WTC11 (cell line): ENCODE results near the gene GATAD2A. TPM values are rescaled to one million over a fixed set of nuclear protein-coding genes. Genes with fewer than 3 reads are reported as not detected.

ENCODE experiments used
- ATAC-seq: fragments of 200-7000 bp; cut with Tn5 transposase; 2 replicates; pipeline ENCODE4 v1.10.0; 2021; ENCODE audit warnings: mild to moderate bottlenecking, moderate library complexity
- CTCF ChIA-PET: fragments of 300-600 bp; sonication (Branson Sonifier 250); formaldehyde crosslinking; loops from one replicate; lab custom pipeline; 2021; ENCODE audit warnings: antibody characterized with exemption; lab: Charles Lee
- POLR2A ChIA-PET: fragments of 350-600 bp; sonication (Branson Sonifier 250); formaldehyde crosslinking; loops from one replicate; lab custom pipeline; 2021; ENCODE audit warnings: antibody characterized with exemption; lab: Charles Lee
- DNase-seq: peaks from one replicate; pipeline ENCODE4 v3.0.0; 2021; ENCODE audit warnings: low spot score
- H3K27ac Mint-ChIP-seq: 2 replicates; pipeline ENCODE4 v1.8.0; 2021; ENCODE audit warnings: mixed read lengths
- H3K27me3 Mint-ChIP-seq: 2 replicates; pipeline ENCODE4 v1.8.0; 2021; ENCODE audit warnings: low read depth, mild to moderate bottlenecking, moderate library complexity, mixed read lengths
- H3K36me3 Mint-ChIP-seq: 2 replicates; pipeline ENCODE4 v1.8.0; 2021; ENCODE audit warnings: mixed read lengths
- H3K4me1 Mint-ChIP-seq: 2 replicates; pipeline ENCODE4 v1.8.0; 2022; ENCODE audit warnings: mixed read lengths
- H3K4me3 Mint-ChIP-seq: 2 replicates; pipeline ENCODE4 v1.8.0; 2021; ENCODE audit warnings: mild to moderate bottlenecking, moderate library complexity, mixed read lengths
- H3K9me3 Mint-ChIP-seq: 2 replicates; pipeline ENCODE4 v1.8.0; 2021; ENCODE audit warnings: mixed read lengths
- CBFB ChIP-seq: sonication (generic); formaldehyde crosslinking; IDR thresholded peaks from 2 replicates; pipeline ENCODE4 v1.8.1; 2022; ENCODE audit warnings: mild to moderate bottlenecking, low read depth, missing genetic modification reagents
- CREB1 ChIP-seq: sonication (generic); formaldehyde crosslinking; IDR thresholded peaks from 2 replicates; pipeline ENCODE4 v1.8.0; 2023; ENCODE audit warnings: mild to moderate bottlenecking, missing genetic modification reagents
- CREM ChIP-seq: sonication (generic); formaldehyde crosslinking; IDR thresholded peaks from 2 replicates; pipeline ENCODE4 v1.8.1; 2022; ENCODE audit warnings: mild to moderate bottlenecking, missing genetic modification reagents, moderate library complexity
- ERG ChIP-seq: fragments of 250-450 bp; sonication (Bioruptor Pico); IDR thresholded peaks from 2 replicates; pipeline ENCODE4 v1.8.0; 2021; ENCODE audit warnings: mild to moderate bottlenecking
- ESRRA ChIP-seq: sonication (generic); formaldehyde crosslinking; IDR thresholded peaks from 2 replicates; pipeline ENCODE4 v1.8.1; 2022; ENCODE audit warnings: mild to moderate bottlenecking, missing genetic modification reagents, borderline replicate concordance
- GRHL2 ChIP-seq: fragments of 250-450 bp; sonication (Bioruptor Pico); IDR thresholded peaks from 2 replicates; pipeline ENCODE4 v1.8.0; 2022; ENCODE audit warnings: mild to moderate bottlenecking, moderate library complexity; ENCODE audit not compliant: insufficient replicate concordance, severe bottlenecking
- HMGXB4 ChIP-seq: sonication (generic); formaldehyde crosslinking; IDR thresholded peaks from 2 replicates; pipeline ENCODE4 v1.8.1; 2023; ENCODE audit warnings: mild to moderate bottlenecking, moderate library complexity, missing genetic modification reagents
- MYBL2 ChIP-seq: sonication (generic); formaldehyde crosslinking; IDR thresholded peaks from 2 replicates; pipeline ENCODE4 v1.8.1; 2023; ENCODE audit warnings: mild to moderate bottlenecking, moderate library complexity, missing genetic modification reagents
- STAT6 ChIP-seq: sonication (generic); formaldehyde crosslinking; conservative IDR thresholded peaks from 2 replicates; pipeline ENCODE4 v1.8.1; 2023; ENCODE audit warnings: mild to moderate bottlenecking, low read depth, missing genetic modification reagents, moderate library complexity
- USF1 ChIP-seq: sonication (generic); formaldehyde crosslinking; IDR thresholded peaks from 2 replicates; pipeline ENCODE4 v1.8.0; 2022; ENCODE audit warnings: mild to moderate bottlenecking, missing genetic modification reagents
- ZNF219 ChIP-seq: sonication (generic); formaldehyde crosslinking; IDR thresholded peaks from 2 replicates; pipeline ENCODE4 v1.8.0; 2023; ENCODE audit warnings: missing genetic modification reagents, mild to moderate bottlenecking, borderline replicate concordance
- ZNF232 ChIP-seq: sonication (generic); formaldehyde crosslinking; IDR thresholded peaks from 2 replicates; pipeline ENCODE4 v1.8.0; 2022; ENCODE audit warnings: mild to moderate bottlenecking, missing genetic modification reagents
- ZNF281 ChIP-seq: sonication (generic); formaldehyde crosslinking; IDR thresholded peaks from 2 replicates; pipeline ENCODE4 v1.8.0; 2023; ENCODE audit warnings: mild to moderate bottlenecking, missing genetic modification reagents
- ZNF317 ChIP-seq: sonication (generic); formaldehyde crosslinking; IDR thresholded peaks from 2 replicates; pipeline ENCODE4 v1.8.1; 2023; ENCODE audit warnings: low read depth, mild to moderate bottlenecking, moderate library complexity, missing genetic modification reagents, borderline replicate concordance
- ZNF532 ChIP-seq: fragments of 250-450 bp; sonication (Bioruptor Pico); IDR thresholded peaks from 2 replicates; pipeline ENCODE4 v1.9.0; 2021; ENCODE audit warnings: mild to moderate bottlenecking, borderline replicate concordance
- total RNA-seq: library from RNA; stranded (reverse); gene quantifications from 3 replicates; pipeline ENCODE4 v1.2.3, GENCODE V29; 2021

Gene GATAD2A
- total RNA-seq, 1 experiment from 2014 or later = 209 TPM

GRCh38 chr19:19417046-19417445, 11.6 kb downstream of the GATAD2A start:
- ChIA-PET CTCF (interaction anchor here (1.4 to 2.2 kb wide), 3 partner anchors 12 to 115 kb away, joined by 5 to 6 read pairs (median 5); partner anchors contain the start of gene GATAD2A), POLR2A (no interaction called here)
- Mint-ChIP-seq H3K27ac (peak overlapping the region; percentile 44; the same call in 1 of the 2 replicates), H3K4me1 (peaks cover 38% of the 10 kb centered on the region), H3K27me3 (no peaks in the 10 kb centered on the region), H3K9me3 (0 out of 2 replicates have a peak, but pooled peaks cover 5% of the 10 kb centered on the region), H3K36me3 (peaks cover 3% of the 10 kb centered on the region), H3K4me3 (no peak overlapping the region)
- no peak for DNase-seq
- ATAC-seq = no peak
- TF ChIP-seq ZNF281 (CRISPR knock-in tag) (no peak), HMGXB4 (CRISPR knock-in tag) (no peak), ESRRA (CRISPR knock-in tag) (no peak), ZNF532 (no peak), CREB1 (CRISPR knock-in tag) (no peak), USF1 (CRISPR knock-in tag) (no peak)

- Mint-ChIP-seq H3K36me3 (peaks cover 3% of the 10 kb centered on the region), H3K4me1 (peaks cover 38% of the 10 kb centered on the region), H3K27me3 (no peaks in the 10 kb centered on the region), H3K27ac (peak overlapping the region; percentile 44; the same call in 1 of the 2 replicates), H3K9me3 (0 out of 2 replicates have a peak, but pooled peaks cover 5% of the 10 kb centered on the region), H3K4me3 (no peak overlapping the region)
- ChIA-PET CTCF (interaction anchor here (0.7 to 2.2 kb wide), 4 partner anchors 11 to 115 kb away, joined by 3 to 7 read pairs (median 6); partner anchors contain the start of gene GATAD2A), POLR2A (interaction anchor here (1.1 kb wide), 1 partner anchor 11 kb away, joined by 4 read pairs; no protein-coding TSS in a partner anchor)
- DNase-seq (no peak), ATAC-seq (no peak)
- TF ChIP-seq CBFB (CRISPR knock-in tag) (no peak), ZNF317 (CRISPR knock-in tag) (no peak), ZNF219 (CRISPR knock-in tag) (no peak), GRHL2 (CRISPR knock-in tag) (no peak), CREB1 (CRISPR knock-in tag) (no peak), ZNF281 (CRISPR knock-in tag) (no peak), ERG (CRISPR knock-in tag) (no peak), CREM (CRISPR knock-in tag) (no peak), STAT6 (CRISPR knock-in tag) (no peak), ZNF232 (no peak), MYBL2 (CRISPR knock-in tag) (no peak)
Observed at GRCh38 chr19:19417628-19418245, 12.3 kb downstream of the GATAD2A start.
